H9 (cell line): ENCODE measurements around the gene FNDC1. TPM values are rescaled to one million over a fixed set of nuclear protein-coding genes. Genes with fewer than 3 reads are reported as not detected.

Experiments
- DNase-seq: peaks from one replicate; pipeline ENCODE4 v3.0.0-alpha.2; 2017
- H2AFZ ChIP-seq: one replicate; pipeline ENCODE4 v1.6.1; 2013; ENCODE audit warnings: mild to moderate bottlenecking, low read length, control low read depth, moderate library complexity
- H2AK5ac ChIP-seq: 2 replicates; pipeline ENCODE4 v1.6.1; 2013; ENCODE audit warnings: low read length, control low read depth, mixed read lengths; ENCODE audit not compliant: insufficient read length
- H2BK120ac ChIP-seq: one replicate; pipeline ENCODE4 v1.6.1; 2013; ENCODE audit warnings: low read depth, mild to moderate bottlenecking, low read length, control low read depth, inconsistent platforms; ENCODE audit not compliant: poor library complexity, severe bottlenecking
- H2BK12ac ChIP-seq: 2 replicates; pipeline ENCODE4 v1.6.1; 2013; ENCODE audit warnings: low read length, control low read depth, mixed read lengths, low read depth; ENCODE audit not compliant: insufficient read length
- H2BK15ac ChIP-seq: 2 replicates; pipeline ENCODE4 v1.6.1; 2013; ENCODE audit warnings: low read depth, low read length, control low read depth
- H2BK20ac ChIP-seq: one replicate; pipeline ENCODE4 v1.6.1; 2013; ENCODE audit warnings: low read depth, mild to moderate bottlenecking, low read length, control low read depth, inconsistent platforms; ENCODE audit not compliant: poor library complexity, severe bottlenecking
- H2BK5ac ChIP-seq: 2 replicates; pipeline ENCODE4 v1.6.1; 2013; ENCODE audit warnings: low read length, control low read depth, mixed read lengths; ENCODE audit not compliant: insufficient read length
- H3K14ac ChIP-seq: 2 replicates; pipeline ENCODE4 v1.6.1; 2013; ENCODE audit warnings: low read length, control low read depth; ENCODE audit not compliant: insufficient read depth
- H3K18ac ChIP-seq: 2 replicates; pipeline ENCODE4 v1.6.1; 2013; ENCODE audit warnings: low read depth, mild to moderate bottlenecking, mixed read lengths, low read length, control low read depth; ENCODE audit not compliant: insufficient read length
- H3K23ac ChIP-seq: 2 replicates; pipeline ENCODE4 v1.6.1; 2013; ENCODE audit warnings: low read length, control low read depth, mixed read lengths, low read depth; ENCODE audit not compliant: insufficient read length
- H3K23me2 ChIP-seq: 2 replicates; pipeline ENCODE4 v1.6.1; 2013; ENCODE audit warnings: low read depth, mild to moderate bottlenecking, mixed read lengths, low read length, control low read depth; ENCODE audit not compliant: insufficient read length, poor library complexity, severe bottlenecking
- H3K27ac ChIP-seq: 2 replicates; pipeline ENCODE4 v1.5.1; 2013; ENCODE audit warnings: low read length, control low read depth, mixed read lengths, low read depth; ENCODE audit not compliant: insufficient read length
- H3K27me3 ChIP-seq: 2 replicates; pipeline ENCODE4 v1.6.1; 2013; ENCODE audit warnings: low read length, control low read depth, inconsistent platforms; ENCODE audit not compliant: insufficient read depth
- H3K4ac ChIP-seq: 2 replicates; pipeline ENCODE4 v1.6.1; 2013; ENCODE audit warnings: low read depth, mild to moderate bottlenecking, control low read depth, inconsistent platforms, low read length, moderate library complexity
- H3K4me1 ChIP-seq: 2 replicates; pipeline ENCODE4 v1.6.1; 2013; ENCODE audit warnings: low read length, control low read depth, inconsistent platforms; ENCODE audit not compliant: insufficient read depth
- H3K4me2 ChIP-seq: 2 replicates; pipeline ENCODE4 v1.6.1; 2013; ENCODE audit warnings: low read length, control low read depth, mixed read lengths; ENCODE audit not compliant: insufficient read length, insufficient read depth
- H3K56ac ChIP-seq: 2 replicates; pipeline ENCODE4 v1.6.1; 2013; ENCODE audit warnings: low read depth, mild to moderate bottlenecking, mixed read lengths, low read length, control low read depth; ENCODE audit not compliant: insufficient read length
- H3K79me1 ChIP-seq: 2 replicates; pipeline ENCODE4 v1.6.1; 2013; ENCODE audit warnings: low read depth, mild to moderate bottlenecking, moderate library complexity, low read length, control low read depth, inconsistent platforms; ENCODE audit not compliant: insufficient read depth, poor library complexity, severe bottlenecking
- H3K79me2 ChIP-seq: 2 replicates; pipeline ENCODE4 v1.6.1; 2013; ENCODE audit warnings: low read length, control low read depth, inconsistent platforms; ENCODE audit not compliant: insufficient read depth
- H3K9ac ChIP-seq: 2 replicates; pipeline ENCODE4 v1.6.1; 2013; ENCODE audit warnings: low read length, control low read depth, mixed read lengths; ENCODE audit not compliant: insufficient read length; ENCODE audit errors: extremely low read depth
- H3K9me3 ChIP-seq: one replicate; pipeline ENCODE4 v1.6.1; 2013; ENCODE audit warnings: low read depth, low read length, inconsistent platforms; ENCODE audit not compliant: control insufficient read depth
- H3T11ph ChIP-seq: one replicate; pipeline ENCODE4 v1.6.1; 2013; ENCODE audit warnings: mild to moderate bottlenecking, low read length, control low read depth, inconsistent platforms
- H4K20me1 ChIP-seq: one replicate; pipeline ENCODE4 v1.6.1; 2013; ENCODE audit not compliant: control insufficient read depth, insufficient read length, insufficient read depth
- H4K5ac ChIP-seq: 2 replicates; pipeline ENCODE4 v1.6.1; 2013; ENCODE audit warnings: low read depth, mild to moderate bottlenecking, mixed read lengths, low read length, control low read depth; ENCODE audit not compliant: insufficient read length
- H4K8ac ChIP-seq: replicated peaks from 2 replicates; pipeline ENCODE4 v1.6.1; 2013; ENCODE audit warnings: low read length, control low read depth, mixed read lengths, low read depth; ENCODE audit not compliant: insufficient read length
- H4K91ac ChIP-seq: 2 replicates; pipeline ENCODE4 v1.6.1; 2013; ENCODE audit warnings: low read depth, mild to moderate bottlenecking, moderate library complexity, mixed read lengths, low read length, control low read depth; ENCODE audit not compliant: insufficient read length
- H3K27ac Mint-ChIP-seq, 3 experiments: 2 replicates in 2 of 3; 3 replicates in 1 of 3; pipeline ENCODE4 v1.8.0; 2020 to 2021; ENCODE audit warnings: mixed read lengths in 3 of 3, mild to moderate bottlenecking in 1 of 3, moderate library complexity in 1 of 3
- H3K27me3 Mint-ChIP-seq: 2 replicates; pipeline ENCODE4 v1.8.0; 2021; ENCODE audit warnings: low read depth, mild to moderate bottlenecking, moderate library complexity, mixed read lengths
- H3K36me3 Mint-ChIP-seq, 3 experiments: 2 replicates in 2 of 3; 3 replicates in 1 of 3; pipeline ENCODE4 v1.8.0; 2020 to 2021; ENCODE audit warnings: low read depth in 3 of 3, mixed read lengths in 3 of 3; ENCODE audit not compliant: insufficient read depth in 1 of 3
- H3K4me1 Mint-ChIP-seq, 2 experiments: 2 replicates each; pipeline ENCODE4 v1.8.0; 2020; ENCODE audit warnings: mixed read lengths in 2 of 2
- H3K4me3 Mint-ChIP-seq, 2 experiments: 2 replicates in 1 of 2; 3 replicates in 1 of 2; pipeline ENCODE4 v1.8.0; 2020 to 2021; ENCODE audit warnings: mild to moderate bottlenecking in 2 of 2, mixed read lengths in 2 of 2, moderate library complexity in 1 of 2
- H3K9me3 Mint-ChIP-seq, 2 experiments: 2 replicates in 1 of 2; 3 replicates in 1 of 2; pipeline ENCODE4 v1.8.0; 2020; ENCODE audit warnings: mild to moderate bottlenecking in 2 of 2, mixed read lengths in 2 of 2, moderate library complexity in 1 of 2
- CTCF ChIP-seq: fragments of 200-600 bp; sonication (generic); conservative IDR thresholded peaks from 3 replicates; pipeline ENCODE4 v1.8.0; 2021; ENCODE audit warnings: antibody characterized with exemption, mild to moderate bottlenecking
- whole genome bisulfite sequencing: extraction: QIAGEN DNeasy Blood & Tissue Kit; methylation state at CpG from one replicate; pipeline ENCODE4 v1.1.7; 2013; ENCODE audit warnings: missing lambda C conversion rate, low lambda C conversion rate, mixed read lengths; ENCODE audit not compliant: insufficient read length; ENCODE audit errors: extremely low coverage; 5-methylcytosine and 5-hydroxymethylcytosine counted together
- total RNA-seq: library from RNA; stranded (reverse); gene quantifications from 2 replicates; pipeline ENCODE4 v1.2.1, GENCODE V29; 2021

Gene FNDC1
- total RNA-seq, 1 experiment from 2014 or later: 0.24 TPM

GRCh38 chr6:159163901-159164370, 5.3 kb upstream of the FNDC1 start:
- no peak overlapping the region for H2BK20ac ChIP-seq
- no peak overlapping the region for H3K56ac ChIP-seq
- no CpG with 5 or more reads among the region's 5 CpGs for whole genome bisulfite sequencing
- no peak for TF ChIP-seq CTCF
- H3K4me1 Mint-ChIP-seq: peaks cover 7% of the 10 kb centered on the region in 2 experiments
- no peak overlapping the region for H4K8ac ChIP-seq
- H2BK15ac ChIP-seq: no peak overlapping the region
- no peaks in the 10 kb centered on the region for H3K4me1 ChIP-seq
- no peak overlapping the region for H2AFZ ChIP-seq
- no peaks in the 10 kb centered on the region for H4K20me1 ChIP-seq
- peaks cover 9% of the 10 kb centered on the region; the same call in 1 of the 2 replicates for H3K27me3 ChIP-seq
- no peak overlapping the region for H3T11ph ChIP-seq
- no peak overlapping the region for H2BK120ac ChIP-seq
- H3K27me3 Mint-ChIP-seq: peaks cover 60% of the 10 kb centered on the region
- H3K18ac ChIP-seq: no peak overlapping the region
- H3K9me3 ChIP-seq: no peaks in the 10 kb centered on the region
- H2AK5ac ChIP-seq: no peak overlapping the region
- H3K4me3 Mint-ChIP-seq: no peak overlapping the region
- no peak overlapping the region for H3K14ac ChIP-seq
- H3K4ac ChIP-seq: no peak overlapping the region
- no peak overlapping the region for H2BK12ac ChIP-seq
- H4K91ac ChIP-seq: no peak overlapping the region
- no peaks in the 10 kb centered on the region; a peak in 1 of 7 replicates for H3K36me3 Mint-ChIP-seq
- no peak overlapping the region for H3K4me2 ChIP-seq
- no peak overlapping the region for H3K27ac Mint-ChIP-seq
- H3K27ac ChIP-seq: no peak overlapping the region
- H4K5ac ChIP-seq: no peak overlapping the region
- no peak overlapping the region for H3K23ac ChIP-seq
- H3K9me3 Mint-ChIP-seq: peaks cover 0 to 7% of the 10 kb centered on the region in 2 experiments; a peak in 2 of 5 replicates
- H3K79me2 ChIP-seq: no peaks in the 10 kb centered on the region
- H3K9ac ChIP-seq: no peak overlapping the region
- H2BK5ac ChIP-seq: no peak overlapping the region
- no peaks in the 10 kb centered on the region for H3K79me1 ChIP-seq
- H3K23me2 ChIP-seq: peaks cover 4% of the 10 kb centered on the region
- no peak for DNase-seq
